Measurements from ENCODE around the gene CTIF.

The CTIF gene

DNA sequence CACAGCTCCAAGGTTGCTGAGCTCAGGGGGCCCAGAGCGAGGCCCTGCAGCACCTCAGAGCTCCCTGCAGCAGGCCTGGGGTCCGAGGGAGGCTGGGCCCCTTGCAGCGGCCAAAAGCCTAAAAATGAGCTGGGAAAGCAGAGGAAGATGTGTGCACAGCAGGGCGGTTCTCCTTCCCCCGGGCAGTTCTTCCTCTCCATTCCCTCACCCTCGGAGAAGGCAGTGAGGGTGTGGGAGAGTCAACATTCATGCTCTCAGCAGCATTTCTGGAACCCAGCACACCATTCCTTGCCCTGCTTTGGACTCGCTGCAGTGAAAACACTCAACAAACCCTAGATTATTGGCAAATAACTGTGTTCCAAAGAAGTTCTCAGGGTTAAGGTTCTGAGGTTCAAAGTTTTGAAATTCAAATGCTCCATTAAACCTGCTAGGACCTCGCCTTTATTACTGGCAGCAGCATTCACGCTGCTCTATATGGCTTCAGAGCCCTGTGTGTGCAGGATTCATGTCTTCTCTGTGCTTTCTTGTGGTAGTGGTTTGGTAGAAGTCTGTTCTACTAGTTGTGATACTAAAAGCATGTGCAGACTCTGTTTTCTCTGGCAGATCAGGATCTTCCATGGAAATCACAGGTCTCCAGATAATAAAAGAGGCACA lies 79.1 kb downstream of the CTIF start:
- Histone ChIP-seq H3K9me3 (no peaks in the 10 kb centered on the region), H3K4me3 (ENCODE audit: low read depth, low read length) (no peak overlapping the region), H3K27me3 (no peaks in the 10 kb centered on the region), H3K4me1 (no peaks in the 10 kb centered on the region), H3K36me3 (no peaks in the 10 kb centered on the region)
- no peak for TF ChIP-seq CTCF (IDR thresholded peaks at IDR 0.05; ENCODE audit: low read depth, low read length)
- no peak for DNase-seq

GRCh38 chr18:48619016-48619415 lies 80.2 kb downstream of the CTIF start:
- no peaks in the 10 kb centered on the region for H3K27me3 ChIP-seq
- TF ChIP-seq CTCF (IDR thresholded peaks at IDR 0.05; ENCODE audit: low read depth, low read length), result no peak
- no peak overlapping the region for H3K4me3 ChIP-seq (ENCODE audit: low read depth, low read length)
- H3K36me3 ChIP-seq, result no peaks in the 10 kb centered on the region
- H3K4me1 ChIP-seq, result no peaks in the 10 kb centered on the region
- DNase-seq, result no peak
- H3K9me3 ChIP-seq, result no peaks in the 10 kb centered on the region

- Histone ChIP-seq H3K36me3 (no peaks in the 10 kb centered on the region), H3K4me1 (no peaks in the 10 kb centered on the region)
Observed at GRCh38 chr18:48619501-48619900, 80.7 kb downstream of the CTIF start.

GRCh38 chr18:48620071-48620470 lies 81.2 kb downstream of the CTIF start:
- no peak for TF ChIP-seq CTCF (IDR thresholded peaks at IDR 0.05; ENCODE audit: low read depth, low read length)
- no peaks in the 10 kb centered on the region for H3K4me1 ChIP-seq
- no peaks in the 10 kb centered on the region for H3K36me3 ChIP-seq
- no peaks in the 10 kb centered on the region for H3K9me3 ChIP-seq
- DNase-seq, result no peak
- H3K4me3 ChIP-seq (ENCODE audit: low read depth, low read length), result no peak overlapping the region
- H3K27me3 ChIP-seq, result no peaks in the 10 kb centered on the region

More at GRCh38 chr18:48619501-48619900, 80.7 kb downstream of the CTIF start:
- no peak for DNase-seq
- no peak overlapping the region for H3K4me3 ChIP-seq (ENCODE audit: low read depth, low read length)
- TF ChIP-seq CTCF (IDR thresholded peaks at IDR 0.05; ENCODE audit: low read depth, low read length), result no peak
- H3K27me3 ChIP-seq, result no peaks in the 10 kb centered on the region
- H3K9me3 ChIP-seq, result no peaks in the 10 kb centered on the region

DNA sequence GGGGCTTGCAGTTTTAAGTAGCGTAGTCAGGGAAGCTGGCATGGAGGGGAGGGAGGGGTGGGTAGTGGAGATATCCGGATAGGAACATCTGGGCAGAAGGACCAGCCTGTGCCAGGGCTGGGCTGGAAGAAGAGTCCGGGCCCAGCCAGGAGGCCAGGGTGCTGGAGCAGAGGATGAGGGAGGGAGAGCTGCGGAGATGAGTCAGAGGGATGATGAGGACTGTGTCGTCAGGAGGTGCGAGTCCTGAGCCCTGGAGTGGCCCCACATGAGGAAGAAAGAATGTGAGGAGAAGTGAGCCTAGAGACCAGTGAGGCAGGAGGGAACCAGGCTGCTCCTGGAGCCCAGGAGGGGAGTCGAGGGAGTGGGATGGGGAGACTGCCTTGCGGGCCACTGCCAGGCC lies 82.4 kb downstream of the CTIF start:
- H3K4me1 ChIP-seq, result no peaks in the 10 kb centered on the region
- no peaks in the 10 kb centered on the region for H3K9me3 ChIP-seq
- no peak overlapping the region for H3K4me3 ChIP-seq (ENCODE audit: low read depth, low read length)
- no peaks in the 10 kb centered on the region for H3K36me3 ChIP-seq
- H3K27me3 ChIP-seq, result no peaks in the 10 kb centered on the region
- DNase-seq, result no peak
- TF ChIP-seq CTCF (IDR thresholded peaks at IDR 0.05; ENCODE audit: low read depth, low read length), result no peak

GRCh38 chr18:48621815-48622555 lies 83.2 kb downstream of the CTIF start:
- H3K9me3 ChIP-seq, result no peaks in the 10 kb centered on the region
- H3K36me3 ChIP-seq, result no peaks in the 10 kb centered on the region
- no peaks in the 10 kb centered on the region for H3K27me3 ChIP-seq
- H3K4me3 ChIP-seq (ENCODE audit: low read depth, low read length), result no peak overlapping the region
- H3K4me1 ChIP-seq, result no peaks in the 10 kb centered on the region
- no peak for TF ChIP-seq CTCF (IDR thresholded peaks at IDR 0.05; ENCODE audit: low read depth, low read length)
- DNase-seq, result no peak

Measured in BE2C (cell line).